HCT116 (cell line): ENCODE results near the gene CWC27.

ENCODE experiments used
- CEBPB ChIP-seq: IDR thresholded peaks from 2 replicates; pipeline ENCODE4 v1.6.1; 2012; ENCODE audit warnings: low read depth
- EZH2 ChIP-seq: fragments of 200-600 bp; sonication (generic); IDR thresholded peaks from 2 replicates; pipeline ENCODE4 v1.6.1; 2017; ENCODE audit warnings: antibody characterized with exemption, mixed run types
- EZH2phosphoT487 ChIP-seq: fragments of 200-600 bp; IDR thresholded peaks from 2 replicates; pipeline ENCODE4 v1.6.1; 2018; ENCODE audit warnings: antibody characterized with exemption, borderline replicate concordance
- FOSL1 ChIP-seq: IDR thresholded peaks from 2 replicates; pipeline ENCODE4 v1.6.1; 2012; ENCODE audit warnings: low read depth
- JUND ChIP-seq: IDR thresholded peaks from 2 replicates; pipeline ENCODE4 v1.6.1; 2012
- POLR2A ChIP-seq: IDR thresholded peaks from 2 replicates; pipeline ENCODE4 v1.7.0; 2011; ENCODE audit warnings: borderline replicate concordance; ENCODE audit not compliant: insufficient read depth, insufficient read length; ENCODE audit errors: extremely low read depth
- POLR2AphosphoS5 ChIP-seq: IDR thresholded peaks from 2 replicates; pipeline ENCODE4 v1.6.1; 2011; ENCODE audit warnings: mild to moderate bottlenecking, low read depth, low read length, moderate library complexity
- RAD21 ChIP-seq: IDR thresholded peaks from 2 replicates; pipeline ENCODE4 v1.6.1; 2012; ENCODE audit warnings: low read depth, mild to moderate bottlenecking
- SIN3A ChIP-seq: IDR thresholded peaks from 2 replicates; pipeline ENCODE4 v1.6.1; 2012; ENCODE audit warnings: low read depth
- YY1 ChIP-seq: IDR thresholded peaks from 2 replicates; pipeline ENCODE4 v1.6.1; 2011; ENCODE audit warnings: low read length, low read depth, moderate library complexity, mild to moderate bottlenecking; ENCODE audit not compliant: insufficient replicate concordance; ENCODE audit errors: extremely low read depth
- TF ChIP-seq, protein P1 (sequence below): IDR thresholded peaks from 2 replicates; pipeline ENCODE4 v1.6.1; 2012
- TF ChIP-seq, protein P2 (sequence below), 3 experiments: fragments of 200-600 bp in 1 of 3; sonication (generic) in 1 of 3; IDR thresholded peaks in 2 of 3; conservative IDR thresholded peaks in 1 of 3; 2 replicates each; pipeline ENCODE4 v1.5.1; 2012 to 2017; ENCODE audit warnings: low read depth in 2 of 3, low read length in 2 of 3, antibody characterized with exemption in 1 of 3, borderline replicate concordance in 1 of 3, control low read depth in 1 of 3, mild to moderate bottlenecking in 1 of 3, mixed read lengths in 1 of 3, mixed run types in 1 of 3, moderate library complexity in 1 of 3; ENCODE audit not compliant: insufficient read depth in 1 of 3
- TF ChIP-seq, protein P3 (sequence below): IDR thresholded peaks from 2 replicates; pipeline ENCODE4 v1.6.1; 2012
- TF ChIP-seq, protein P4 (sequence below): IDR thresholded peaks from 2 replicates; pipeline ENCODE4 v1.6.1; 2011; ENCODE audit warnings: mild to moderate bottlenecking, low read length, moderate library complexity; ENCODE audit not compliant: insufficient replicate concordance; ENCODE audit errors: extremely low read depth

DNA sequence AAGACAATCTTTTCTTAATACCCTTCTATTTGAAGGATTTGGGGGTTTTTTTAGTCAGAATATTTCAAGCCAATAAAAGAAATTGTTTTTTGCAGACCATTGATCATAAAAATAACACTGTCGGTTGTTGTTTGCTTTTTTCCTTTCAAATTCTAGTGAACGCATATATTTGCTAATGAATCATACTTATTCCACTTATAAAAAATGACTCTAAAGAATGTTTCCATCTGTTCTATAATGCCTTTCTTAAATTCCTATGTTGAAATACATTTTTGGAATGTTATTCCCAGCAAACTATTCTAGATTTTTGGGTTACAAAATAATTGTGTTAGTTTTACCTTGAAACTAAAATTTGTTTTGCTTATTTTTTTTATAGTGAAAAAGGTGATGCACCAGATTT is 32.2 kb downstream of the CWC27 start:
- TF ChIP-seq, protein P1, sequence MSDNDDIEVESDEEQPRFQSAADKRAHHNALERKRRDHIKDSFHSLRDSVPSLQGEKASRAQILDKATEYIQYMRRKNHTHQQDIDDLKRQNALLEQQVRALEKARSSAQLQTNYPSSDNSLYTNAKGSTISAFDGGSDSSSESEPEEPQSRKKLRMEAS: no peak
- TF ChIP-seq RAD21 (no peak), JUND (no peak), POLR2A (no peak), EZH2 (no peak), SIN3A (no peak), EZH2phosphoT487 (no peak), POLR2AphosphoS5 (no peak), YY1 (no peak), FOSL1 (no peak), CEBPB (no peak)
- TF ChIP-seq, protein P2, sequence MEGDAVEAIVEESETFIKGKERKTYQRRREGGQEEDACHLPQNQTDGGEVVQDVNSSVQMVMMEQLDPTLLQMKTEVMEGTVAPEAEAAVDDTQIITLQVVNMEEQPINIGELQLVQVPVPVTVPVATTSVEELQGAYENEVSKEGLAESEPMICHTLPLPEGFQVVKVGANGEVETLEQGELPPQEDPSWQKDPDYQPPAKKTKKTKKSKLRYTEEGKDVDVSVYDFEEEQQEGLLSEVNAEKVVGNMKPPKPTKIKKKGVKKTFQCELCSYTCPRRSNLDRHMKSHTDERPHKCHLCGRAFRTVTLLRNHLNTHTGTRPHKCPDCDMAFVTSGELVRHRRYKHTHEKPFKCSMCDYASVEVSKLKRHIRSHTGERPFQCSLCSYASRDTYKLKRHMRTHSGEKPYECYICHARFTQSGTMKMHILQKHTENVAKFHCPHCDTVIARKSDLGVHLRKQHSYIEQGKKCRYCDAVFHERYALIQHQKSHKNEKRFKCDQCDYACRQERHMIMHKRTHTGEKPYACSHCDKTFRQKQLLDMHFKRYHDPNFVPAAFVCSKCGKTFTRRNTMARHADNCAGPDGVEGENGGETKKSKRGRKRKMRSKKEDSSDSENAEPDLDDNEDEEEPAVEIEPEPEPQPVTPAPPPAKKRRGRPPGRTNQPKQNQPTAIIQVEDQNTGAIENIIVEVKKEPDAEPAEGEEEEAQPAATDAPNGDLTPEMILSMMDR (IDR thresholded peaks at IDR 0.05 in 2 of 3, conservative IDR thresholded peaks at IDR 0.05 in 1 of 3; ENCODE audit: borderline replicate concordance in 1 of 3, insufficient read depth in 1 of 3, low read depth in 2 of 3, low read length in 2 of 3): no peak
- TF ChIP-seq, protein P3, sequence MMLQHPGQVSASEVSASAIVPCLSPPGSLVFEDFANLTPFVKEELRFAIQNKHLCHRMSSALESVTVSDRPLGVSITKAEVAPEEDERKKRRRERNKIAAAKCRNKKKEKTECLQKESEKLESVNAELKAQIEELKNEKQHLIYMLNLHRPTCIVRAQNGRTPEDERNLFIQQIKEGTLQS: no peak
- TF ChIP-seq, protein P4, sequence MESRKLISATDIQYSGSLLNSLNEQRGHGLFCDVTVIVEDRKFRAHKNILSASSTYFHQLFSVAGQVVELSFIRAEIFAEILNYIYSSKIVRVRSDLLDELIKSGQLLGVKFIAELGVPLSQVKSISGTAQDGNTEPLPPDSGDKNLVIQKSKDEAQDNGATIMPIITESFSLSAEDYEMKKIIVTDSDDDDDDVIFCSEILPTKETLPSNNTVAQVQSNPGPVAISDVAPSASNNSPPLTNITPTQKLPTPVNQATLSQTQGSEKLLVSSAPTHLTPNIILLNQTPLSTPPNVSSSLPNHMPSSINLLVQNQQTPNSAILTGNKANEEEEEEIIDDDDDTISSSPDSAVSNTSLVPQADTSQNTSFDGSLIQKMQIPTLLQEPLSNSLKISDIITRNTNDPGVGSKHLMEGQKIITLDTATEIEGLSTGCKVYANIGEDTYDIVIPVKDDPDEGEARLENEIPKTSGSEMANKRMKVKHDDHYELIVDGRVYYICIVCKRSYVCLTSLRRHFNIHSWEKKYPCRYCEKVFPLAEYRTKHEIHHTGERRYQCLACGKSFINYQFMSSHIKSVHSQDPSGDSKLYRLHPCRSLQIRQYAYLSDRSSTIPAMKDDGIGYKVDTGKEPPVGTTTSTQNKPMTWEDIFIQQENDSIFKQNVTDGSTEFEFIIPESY: no peak
